Thoracic aorta (tissue), 2 donors: ENCODE data around the gene KRTAP4-9. TPM values are rescaled to one million over a fixed set of nuclear protein-coding genes. Genes with fewer than 3 reads are reported as not detected.
"Not testable (repeated sequence)": the region's sequence is repeated elsewhere in the genome, so short reads cannot be mapped to it uniquely, and the experiment has no call there.

Source experiments
- ATAC-seq: fragments of 150-250 bp; one replicate; pipeline ENCODE4 v1.8.0; 2017; ENCODE audit warnings: low read depth; ENCODE audit not compliant: insufficient number of reproducible peaks, low FRiP score
- DNase-seq: peaks from one replicate; pipeline ENCODE4 v3.0.0-alpha.2; 2020; ENCODE audit warnings: low spot score
- H3K27ac ChIP-seq, 2 donors: fragments of 200-600 bp; sonication (generic); 1 replicate in 1 of 2; 2 replicates in 1 of 2; pipeline ENCODE4 v1.5.1; 2016; ENCODE audit warnings: mild to moderate bottlenecking in 2 of 2, moderate library complexity in 2 of 2
- H3K27me3 ChIP-seq: fragments of 200-600 bp; sonication (generic); replicated peaks from 2 replicates; pipeline ENCODE4 v1.6.0; 2016; ENCODE audit warnings: mild to moderate bottlenecking; ENCODE audit not compliant: insufficient read depth
- H3K36me3 ChIP-seq: fragments of 200-600 bp; sonication (generic); one replicate; pipeline ENCODE4 v1.5.1; 2016
- H3K4me1 ChIP-seq, 2 donors: fragments of 200-600 bp; sonication (generic); 1 replicate in 1 of 2; 2 replicates in 1 of 2; pipeline versions ENCODE4 v1.5.1 to v1.6.0; 2016; ENCODE audit warnings: low read depth in 2 of 2, mild to moderate bottlenecking in 1 of 2; ENCODE audit not compliant: control insufficient read depth in 1 of 2
- H3K4me3 ChIP-seq: fragments of 200-600 bp; sonication (generic); 2 replicates; pipeline ENCODE4 v1.5.1; 2016; ENCODE audit warnings: mild to moderate bottlenecking
- H3K9me3 ChIP-seq: fragments of 200-600 bp; sonication (generic); 2 replicates; pipeline ENCODE4 v1.5.1; 2016
- CTCF ChIP-seq: fragments of 200-600 bp; sonication (generic); IDR thresholded peaks from one replicate; pipeline ENCODE4 v1.5.1; 2019; ENCODE audit warnings: antibody characterized with exemption
- total RNA-seq, 2 donors: library from RNA; depleted of rRNA; stranded (reverse); fragments of >200 nt; gene quantifications; one replicate each; pipeline versions ENCODE4 v1.1.0 to v1.2.3, GENCODE V29; 2016

Gene KRTAP4-9
- total RNA-seq, 2 donors from 2014 or later, result not detected

GRCh38 chr17:41118721-41119120 is 13.5 kb downstream of the KRTAP4-9 start:
- TF ChIP-seq CTCF, result no peak
- no peaks in the 10 kb centered on the region for H3K27me3 ChIP-seq
- no peaks in the 10 kb centered on the region for H3K9me3 ChIP-seq
- no peak overlapping the region for H3K27ac ChIP-seq
- no peaks in the 10 kb centered on the region for H3K36me3 ChIP-seq
- ATAC-seq (no peak), DNase-seq (no peak)
- H3K4me1 ChIP-seq, result no peaks in the 10 kb centered on the region
- no peak overlapping the region for H3K4me3 ChIP-seq

GRCh38 chr17:41119696-41120690 is 14.8 kb downstream of the KRTAP4-9 start:
- not testable (repeated sequence) for DNase-seq, H3K36me3 ChIP-seq, H3K4me3 ChIP-seq, H3K4me1 ChIP-seq, H3K9me3 ChIP-seq, H3K27ac ChIP-seq, H3K27me3 ChIP-seq, ATAC-seq

DNA sequence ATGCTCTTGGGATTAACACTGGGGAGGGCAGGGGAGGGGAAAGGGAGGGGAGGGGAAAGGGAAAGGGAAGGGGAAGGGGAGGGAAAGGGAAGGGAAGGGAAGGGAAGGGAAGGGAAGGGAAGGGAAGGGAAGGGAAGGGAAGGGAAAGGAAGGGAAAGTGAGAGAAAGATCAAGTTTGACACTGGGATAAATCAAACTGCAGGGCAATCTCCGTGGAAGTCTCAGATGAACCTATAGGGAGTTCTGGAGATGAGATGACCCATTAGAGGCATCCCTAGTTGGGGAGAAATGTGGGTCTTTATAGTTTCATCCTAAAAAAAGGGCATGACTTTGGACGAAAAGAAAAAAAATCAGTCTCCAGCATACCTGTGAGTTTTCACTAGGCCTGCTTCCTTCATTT is 16.6 kb downstream of the KRTAP4-9 start:
- no peak for TF ChIP-seq CTCF
- H3K4me3 ChIP-seq, result no peak overlapping the region
- no peaks in the 10 kb centered on the region for H3K27me3 ChIP-seq
- H3K27ac ChIP-seq, result no peak overlapping the region
- no peaks in the 10 kb centered on the region for H3K4me1 ChIP-seq
- H3K9me3 ChIP-seq, result no peaks in the 10 kb centered on the region
- DNase-seq (no peak), ATAC-seq (no peak)
- no peaks in the 10 kb centered on the region for H3K36me3 ChIP-seq

DNA sequence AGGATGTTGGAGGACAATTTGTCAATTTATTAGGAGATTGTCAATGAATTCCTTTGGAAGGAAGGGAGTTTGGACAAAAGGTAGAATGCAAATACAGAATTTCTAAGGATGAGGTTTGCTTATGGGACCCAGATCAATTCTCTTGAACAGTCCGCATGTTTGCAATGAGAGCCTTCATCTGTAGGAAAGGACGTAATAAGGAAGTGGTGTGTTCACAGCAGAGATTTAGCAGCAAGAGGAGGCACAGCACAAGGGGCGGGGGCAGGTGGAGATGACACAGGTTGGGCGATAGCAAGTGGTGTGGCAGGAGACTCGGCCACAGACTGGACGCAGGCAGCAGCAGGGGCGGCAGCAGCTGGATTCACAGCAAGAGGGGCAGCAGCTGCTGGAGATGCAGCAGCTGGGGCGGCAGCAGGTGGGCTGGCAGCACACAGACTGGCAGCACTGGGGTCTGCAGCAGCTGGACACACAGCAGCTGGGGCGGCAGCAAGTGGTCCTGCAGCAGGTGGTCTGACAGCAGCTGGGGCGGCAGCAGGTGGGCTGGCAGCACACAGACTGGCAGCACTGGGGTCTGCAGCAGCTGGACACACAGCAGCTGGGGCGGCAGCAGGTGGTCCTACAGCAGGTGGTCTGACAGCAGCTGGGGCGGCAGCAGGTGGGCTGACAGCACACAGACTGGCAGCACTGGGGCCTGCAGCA is 18.3 kb downstream of the KRTAP4-9 start:
- not testable (repeated sequence) for H3K27me3 ChIP-seq, H3K36me3 ChIP-seq, DNase-seq, H3K4me1 ChIP-seq, ATAC-seq, H3K4me3 ChIP-seq, H3K27ac ChIP-seq, H3K9me3 ChIP-seq

GRCh38 chr17:41123991-41124371 is 18.8 kb downstream of the KRTAP4-9 start, which contains the start of gene KRTAP4-12:
Gene KRTAP4-12 (minus strand): TSS chr17:41124182. CDS start chr17:41124122, 60 bp downstream.
- H3K4me1 ChIP-seq, ATAC-seq, H3K36me3 ChIP-seq, H3K4me3 ChIP-seq, H3K9me3 ChIP-seq, H3K27me3 ChIP-seq, DNase-seq, H3K27ac ChIP-seq: not testable (repeated sequence)

GRCh38 chr17:41125064-41125463 is 19.9 kb downstream of the KRTAP4-9 start:
- Histone ChIP-seq H3K27ac (no peak overlapping the region), H3K4me3 (no peak overlapping the region), H3K4me1 (no peaks in the 10 kb centered on the region), H3K9me3 (no peaks in the 10 kb centered on the region), H3K36me3 (no peaks in the 10 kb centered on the region), H3K27me3 (no peaks in the 10 kb centered on the region)
- DNase-seq (no peak), ATAC-seq (no peak)
- TF ChIP-seq CTCF, result no peak
